Omental fat pad (tissue), 4 donors: ENCODE results near the gene RETREG3. TPM values are rescaled to one million over a fixed set of nuclear protein-coding genes. Genes with fewer than 3 reads are reported as not detected.
"Not testable (repeated sequence)": the region's sequence is repeated elsewhere in the genome, so short reads cannot be mapped to it uniquely, and the experiment has no call there.

Source experiments
- ATAC-seq: fragments of 150-250 bp; one replicate; pipeline ENCODE4 v1.9.1; 2016; ENCODE audit warnings: mild to moderate bottlenecking, moderate library complexity; ENCODE audit not compliant: low FRiP score
- DNase-seq: peaks from one replicate; pipeline ENCODE4 v3.0.0-alpha.2; 2019; ENCODE audit warnings: low spot score
- CTCF ChIP-seq, 3 donors: fragments of 450-650 bp; IDR thresholded peaks; one replicate each; pipeline ENCODE4 v1.5.1; 2016 to 2017; ENCODE audit warnings: antibody characterized with exemption in 3 of 3, mild to moderate bottlenecking in 3 of 3, moderate library complexity in 2 of 3
- total RNA-seq, 4 donors: library from RNA; depleted of rRNA; stranded (reverse); fragments of >200 nt; gene quantifications; one replicate each; pipeline ENCODE4 v1.1.0, GENCODE V29; 2016

The RETREG3 gene
- total RNA-seq, 4 donors from 2014 or later: 37.0 to 70.3 (median 55.5) TPM

GRCh38 chr17:42563143-42563509, 46.0 kb downstream of the RETREG3 start:
- ATAC-seq (no peak), DNase-seq (no peak)
- no peak for TF ChIP-seq CTCF (IDR thresholded peaks at IDR 0.05)

- DNase-seq (no peak), ATAC-seq (peak; percentile 26)
- TF ChIP-seq CTCF (IDR thresholded peaks at IDR 0.05): no peak
Observed at GRCh38 chr17:42562388-42563142, 46.6 kb downstream of the RETREG3 start.

GRCh38 chr17:42561897-42562387, 47.2 kb downstream of the RETREG3 start, which contains the start of gene COASY:
COASY (plus strand) TSS chr17:42562148; CDS start chr17:42562623, 475 bp downstream.
- ATAC-seq: peak; percentile 61
- TF ChIP-seq CTCF (IDR thresholded peaks at IDR 0.05): no peak

GRCh38 chr17:42560246-42560645, 48.9 kb downstream of the RETREG3 start:
- ATAC-seq (no peak), DNase-seq (no peak)
- no peak for TF ChIP-seq CTCF (IDR thresholded peaks at IDR 0.05)

More at GRCh38 chr17:42561897-42562387, 47.2 kb downstream of the RETREG3 start, which contains the start of gene COASY:
- DNase-seq: peak; percentile 93

- DNase-seq (no peak), ATAC-seq (no peak)
- TF ChIP-seq CTCF (IDR thresholded peaks at IDR 0.05): no peak
Observed at GRCh38 chr17:42559075-42559474, 50.1 kb downstream of the RETREG3 start.

- ATAC-seq, DNase-seq: not testable (repeated sequence)
Observed at GRCh38 chr17:42555961-42556617, 53.1 kb downstream of the RETREG3 start.

GRCh38 chr17:42555122-42555622, 54.0 kb downstream of the RETREG3 start:
- TF ChIP-seq CTCF (IDR thresholded peaks at IDR 0.05): no peak
- no peak for ATAC-seq
- no peak for DNase-seq
